Skeletal muscle satellite cell (primary cell): ENCODE measurements around the gene PLEKHG7.

Experiments
- H3K27me3 ChIP-seq: 2 replicates; pipeline ENCODE4 v1.7.0; 2013; ENCODE audit warnings: low read length; ENCODE audit not compliant: control insufficient read depth, insufficient read depth
- H3K36me3 ChIP-seq: 2 replicates; pipeline ENCODE4 v1.7.0; 2013; ENCODE audit warnings: mild to moderate bottlenecking, control low read depth, low read length; ENCODE audit not compliant: insufficient read depth
- H3K4me1 ChIP-seq: 2 replicates; pipeline ENCODE4 v1.7.0; 2013; ENCODE audit warnings: low read length; ENCODE audit not compliant: control insufficient read depth, insufficient read depth
- H3K4me2 ChIP-seq: 2 replicates; pipeline ENCODE4 v1.7.0; 2013; ENCODE audit warnings: mild to moderate bottlenecking, low read length
- H3K4me3 ChIP-seq: 2 replicates; pipeline ENCODE4 v1.7.0; 2013; ENCODE audit warnings: low read length
- H3K9ac ChIP-seq: 2 replicates; pipeline ENCODE4 v1.7.0; 2013; ENCODE audit warnings: mild to moderate bottlenecking, low read depth, low read length, moderate library complexity
- H3K9me3 ChIP-seq: replicated peaks from 2 replicates; pipeline ENCODE4 v1.7.0; 2013; ENCODE audit warnings: mild to moderate bottlenecking, control low read depth, low read length

Gene PLEKHG7

GRCh38 chr12:92675092-92675865 lies 27.5 kb upstream of the PLEKHG7 start:
- no peak overlapping the region for H3K9ac ChIP-seq
- H3K4me1 ChIP-seq: no peaks in the 10 kb centered on the region
- no peaks in the 10 kb centered on the region for H3K9me3 ChIP-seq
- no peaks in the 10 kb centered on the region for H3K36me3 ChIP-seq
- H3K4me3 ChIP-seq: no peak overlapping the region
- no peak overlapping the region for H3K4me2 ChIP-seq
- H3K27me3 ChIP-seq: peaks cover 12% of the 10 kb centered on the region

GRCh38 chr12:92676710-92677109 lies 26.1 kb upstream of the PLEKHG7 start:
- Histone ChIP-seq H3K27me3 (peaks cover 12% of the 10 kb centered on the region), H3K4me3 (no peak overlapping the region), H3K9me3 (no peaks in the 10 kb centered on the region), H3K9ac (no peak overlapping the region), H3K4me2 (no peak overlapping the region), H3K36me3 (no peaks in the 10 kb centered on the region), H3K4me1 (no peaks in the 10 kb centered on the region)

- H3K4me2 ChIP-seq: no peak overlapping the region
- no peaks in the 10 kb centered on the region for H3K27me3 ChIP-seq
- H3K9me3 ChIP-seq: no peaks in the 10 kb centered on the region
- no peak overlapping the region for H3K4me3 ChIP-seq
- H3K36me3 ChIP-seq: no peaks in the 10 kb centered on the region
- H3K9ac ChIP-seq: no peak overlapping the region
- H3K4me1 ChIP-seq: no peaks in the 10 kb centered on the region
These were observed 12.2 kb upstream of the PLEKHG7 start for GRCh38 chr12:92690601-92691000.

GRCh38 chr12:92695056-92695455 lies 7.7 kb upstream of the PLEKHG7 start:
- Histone ChIP-seq H3K9ac (no peak overlapping the region), H3K9me3 (no peaks in the 10 kb centered on the region), H3K36me3 (no peaks in the 10 kb centered on the region), H3K4me2 (no peak overlapping the region), H3K4me1 (no peaks in the 10 kb centered on the region), H3K4me3 (no peak overlapping the region), H3K27me3 (no peaks in the 10 kb centered on the region)

- Histone ChIP-seq H3K4me3 (no peak overlapping the region), H3K4me2 (no peak overlapping the region), H3K9ac (no peak overlapping the region), H3K27me3 (no peaks in the 10 kb centered on the region), H3K36me3 (no peaks in the 10 kb centered on the region), H3K4me1 (no peaks in the 10 kb centered on the region), H3K9me3 (no peaks in the 10 kb centered on the region)
These were observed 7.2 kb upstream of the PLEKHG7 start for GRCh38 chr12:92695577-92695976.

- Histone ChIP-seq H3K9ac (no peak overlapping the region), H3K27me3 (no peaks in the 10 kb centered on the region), H3K4me2 (no peak overlapping the region), H3K9me3 (no peaks in the 10 kb centered on the region), H3K4me1 (no peaks in the 10 kb centered on the region), H3K4me3 (no peak overlapping the region), H3K36me3 (no peaks in the 10 kb centered on the region)
These were observed 6.6 kb upstream of the PLEKHG7 start for GRCh38 chr12:92696216-92696615.

- Histone ChIP-seq H3K9me3 (no peaks in the 10 kb centered on the region), H3K36me3 (no peaks in the 10 kb centered on the region), H3K27me3 (no peaks in the 10 kb centered on the region), H3K4me1 (no peaks in the 10 kb centered on the region), H3K9ac (no peak overlapping the region), H3K4me3 (no peak overlapping the region), H3K4me2 (no peak overlapping the region)
These were observed 4.3 kb upstream of the PLEKHG7 start for GRCh38 chr12:92698474-92698873.

GRCh38 chr12:92701441-92701840 lies 1.3 kb upstream of the PLEKHG7 start:
- Histone ChIP-seq H3K4me2 (no peak overlapping the region), H3K27me3 (peaks cover 9% of the 10 kb centered on the region), H3K36me3 (no peaks in the 10 kb centered on the region), H3K9ac (no peak overlapping the region), H3K4me3 (no peak overlapping the region), H3K4me1 (no peaks in the 10 kb centered on the region), H3K9me3 (no peaks in the 10 kb centered on the region)

- H3K9ac ChIP-seq: no peak overlapping the region
- H3K9me3 ChIP-seq: no peaks in the 10 kb centered on the region
- no peaks in the 10 kb centered on the region for H3K36me3 ChIP-seq
- H3K4me1 ChIP-seq: no peaks in the 10 kb centered on the region
- no peak overlapping the region for H3K4me2 ChIP-seq
- peaks cover 9% of the 10 kb centered on the region for H3K27me3 ChIP-seq
- no peak overlapping the region for H3K4me3 ChIP-seq
These were observed 997 bp downstream of the PLEKHG7 start for GRCh38 chr12:92703786-92704185.

GRCh38 chr12:92706594-92706993 lies 3.8 kb downstream of the PLEKHG7 start:
- H3K36me3 ChIP-seq: no peaks in the 10 kb centered on the region
- H3K9me3 ChIP-seq: no peaks in the 10 kb centered on the region

GRCh38 chr12:92707926-92708325 lies 5.1 kb downstream of the PLEKHG7 start:
- Histone ChIP-seq H3K36me3 (no peaks in the 10 kb centered on the region), H3K4me1 (no peaks in the 10 kb centered on the region), H3K4me3 (no peak overlapping the region), H3K9me3 (no peaks in the 10 kb centered on the region), H3K9ac (no peak overlapping the region), H3K27me3 (peaks cover 12% of the 10 kb centered on the region), H3K4me2 (no peak overlapping the region)

More at GRCh38 chr12:92706594-92706993, 3.8 kb downstream of the PLEKHG7 start:
- Histone ChIP-seq H3K27me3 (peaks cover 12% of the 10 kb centered on the region), H3K4me3 (no peak overlapping the region), H3K9ac (no peak overlapping the region), H3K4me2 (no peak overlapping the region), H3K4me1 (no peaks in the 10 kb centered on the region)

- H3K27me3 ChIP-seq: no peaks in the 10 kb centered on the region
- H3K4me3 ChIP-seq: no peak overlapping the region
- no peaks in the 10 kb centered on the region for H3K36me3 ChIP-seq
- no peaks in the 10 kb centered on the region for H3K9me3 ChIP-seq
- peaks cover 9% of the 10 kb centered on the region for H3K4me1 ChIP-seq
- no peak overlapping the region for H3K4me2 ChIP-seq
- H3K9ac ChIP-seq: no peak overlapping the region
These were observed 12.8 kb downstream of the PLEKHG7 start for GRCh38 chr12:92715625-92716024.
